ENCODE measurements around the gene FAM163A.

DNA sequence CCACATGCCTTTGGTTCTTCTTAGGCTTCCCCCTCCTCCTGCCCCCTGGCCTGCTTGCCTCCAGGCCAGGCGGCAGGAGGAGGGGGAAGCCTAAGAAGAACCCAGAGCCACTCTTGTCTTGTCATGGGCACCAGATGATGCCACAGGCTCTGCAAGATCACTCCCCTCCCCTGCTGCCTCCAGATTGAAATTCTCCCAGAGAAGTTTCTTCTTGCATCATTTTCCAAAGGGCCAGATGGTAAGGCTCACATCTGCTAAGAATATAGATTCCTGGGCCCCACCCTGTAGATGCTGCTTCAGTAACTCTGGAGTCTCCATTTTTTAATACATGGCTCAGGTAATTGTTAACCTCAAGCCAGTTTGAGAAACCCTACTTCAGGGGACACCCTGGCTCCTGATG, 60.8 kb downstream of the FAM163A start:
- TF ChIP-seq, protein P1, sequence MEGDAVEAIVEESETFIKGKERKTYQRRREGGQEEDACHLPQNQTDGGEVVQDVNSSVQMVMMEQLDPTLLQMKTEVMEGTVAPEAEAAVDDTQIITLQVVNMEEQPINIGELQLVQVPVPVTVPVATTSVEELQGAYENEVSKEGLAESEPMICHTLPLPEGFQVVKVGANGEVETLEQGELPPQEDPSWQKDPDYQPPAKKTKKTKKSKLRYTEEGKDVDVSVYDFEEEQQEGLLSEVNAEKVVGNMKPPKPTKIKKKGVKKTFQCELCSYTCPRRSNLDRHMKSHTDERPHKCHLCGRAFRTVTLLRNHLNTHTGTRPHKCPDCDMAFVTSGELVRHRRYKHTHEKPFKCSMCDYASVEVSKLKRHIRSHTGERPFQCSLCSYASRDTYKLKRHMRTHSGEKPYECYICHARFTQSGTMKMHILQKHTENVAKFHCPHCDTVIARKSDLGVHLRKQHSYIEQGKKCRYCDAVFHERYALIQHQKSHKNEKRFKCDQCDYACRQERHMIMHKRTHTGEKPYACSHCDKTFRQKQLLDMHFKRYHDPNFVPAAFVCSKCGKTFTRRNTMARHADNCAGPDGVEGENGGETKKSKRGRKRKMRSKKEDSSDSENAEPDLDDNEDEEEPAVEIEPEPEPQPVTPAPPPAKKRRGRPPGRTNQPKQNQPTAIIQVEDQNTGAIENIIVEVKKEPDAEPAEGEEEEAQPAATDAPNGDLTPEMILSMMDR (IDR thresholded peaks at IDR 0.05 in 4 of 5, conservative IDR thresholded peaks at IDR 0.05 in 1 of 5): no peak
- no peak for TF ChIP-seq POLR2A (IDR thresholded peaks at IDR 0.05)
